Stimulated activated naive CD8-positive, alpha-beta T cell treated with anti-CD3 and anti-CD28 coated beads, Interleukin-15, Interleukin-2, amounts not matched to agents 100 U/mL and 50 U/mL, for 24 hours (primary cell): Measurements from ENCODE around the gene NAT16.

Experiments used
- ATAC-seq: fragments of 150-1000 bp; cut with Tn5 transposase; one replicate; pipeline ENCODE4 v1.10.0; 2021
- DNase-seq: peaks from one replicate; pipeline ENCODE4 v3.0.0; 2021

NAT16 gene

DNA sequence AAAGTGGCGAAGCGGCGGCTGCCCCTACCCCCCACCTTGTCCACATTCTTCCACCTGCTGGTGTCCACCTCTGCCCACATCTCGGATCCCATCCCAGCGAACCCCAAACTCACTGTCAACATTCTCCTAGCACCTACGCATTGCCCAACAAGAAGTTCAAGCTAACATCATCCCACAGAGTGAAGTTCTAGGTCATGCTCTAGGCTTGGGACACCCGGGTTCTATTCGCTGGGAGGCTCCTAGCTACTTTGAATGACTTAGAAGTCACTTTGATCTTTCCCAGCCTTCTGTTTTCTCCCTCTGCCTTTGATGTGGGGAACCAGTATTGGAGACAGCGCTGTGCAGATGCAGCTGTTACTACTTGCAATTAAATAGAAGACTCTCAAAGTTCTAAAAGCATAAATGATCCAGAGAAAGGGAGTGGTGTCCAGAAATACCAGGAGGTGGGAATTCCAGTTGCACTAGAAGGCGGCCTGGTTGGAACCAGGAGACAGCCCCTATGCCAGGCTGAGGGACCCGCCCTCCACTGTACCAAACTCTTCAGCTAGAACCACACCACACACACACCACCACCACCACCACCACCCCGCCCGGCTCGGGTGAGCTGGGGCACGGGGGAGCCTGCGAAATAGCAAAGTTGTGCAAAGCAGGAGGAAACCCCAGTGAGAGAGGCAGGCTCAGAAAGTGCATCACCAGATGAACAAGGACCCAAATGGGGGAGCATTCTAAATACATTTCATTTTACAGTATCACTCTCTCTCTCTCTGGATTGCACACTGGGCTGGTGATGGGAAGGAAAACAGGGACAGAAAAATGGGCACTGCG, 9.3 kb downstream of the NAT16 start:
- DNase-seq (no peak), ATAC-seq (no peak)

DNA sequence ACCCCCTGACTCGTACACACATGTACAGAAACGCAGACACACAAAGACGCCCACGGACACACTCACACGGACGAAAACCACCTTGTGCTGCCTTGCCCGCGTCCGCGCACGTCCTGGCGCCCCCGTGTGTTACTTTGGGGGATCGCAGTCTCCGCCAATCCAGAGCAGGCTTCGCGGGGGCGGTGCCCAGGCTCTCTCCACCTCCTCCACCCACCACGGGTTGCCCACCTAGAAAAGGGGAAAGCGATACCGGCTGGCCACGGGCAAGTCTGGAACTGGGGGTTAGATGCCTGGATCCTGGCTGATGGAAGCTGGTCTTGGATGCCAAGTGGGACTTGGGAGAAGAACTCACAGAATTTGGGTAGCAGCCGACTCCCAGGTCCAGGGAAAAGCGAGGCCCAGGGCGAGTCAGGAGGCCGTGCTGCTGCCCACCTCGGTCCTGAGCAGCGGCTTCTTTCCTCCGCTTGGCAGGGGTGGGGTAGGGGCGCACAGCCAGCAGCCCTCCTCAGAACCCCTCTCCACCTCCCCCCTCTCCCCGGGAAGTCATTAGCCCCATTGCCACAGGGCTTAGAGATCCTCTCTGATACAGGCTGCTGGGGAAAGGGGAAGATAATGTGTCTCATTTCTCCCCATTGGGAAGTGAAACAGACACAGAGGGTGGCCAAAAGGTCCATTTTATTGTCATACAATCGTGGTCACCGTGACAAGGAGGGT, 10.1 kb downstream of the NAT16 start:
- peak; percentile 27 for ATAC-seq
- peak; percentile 88 for DNase-seq

DNA sequence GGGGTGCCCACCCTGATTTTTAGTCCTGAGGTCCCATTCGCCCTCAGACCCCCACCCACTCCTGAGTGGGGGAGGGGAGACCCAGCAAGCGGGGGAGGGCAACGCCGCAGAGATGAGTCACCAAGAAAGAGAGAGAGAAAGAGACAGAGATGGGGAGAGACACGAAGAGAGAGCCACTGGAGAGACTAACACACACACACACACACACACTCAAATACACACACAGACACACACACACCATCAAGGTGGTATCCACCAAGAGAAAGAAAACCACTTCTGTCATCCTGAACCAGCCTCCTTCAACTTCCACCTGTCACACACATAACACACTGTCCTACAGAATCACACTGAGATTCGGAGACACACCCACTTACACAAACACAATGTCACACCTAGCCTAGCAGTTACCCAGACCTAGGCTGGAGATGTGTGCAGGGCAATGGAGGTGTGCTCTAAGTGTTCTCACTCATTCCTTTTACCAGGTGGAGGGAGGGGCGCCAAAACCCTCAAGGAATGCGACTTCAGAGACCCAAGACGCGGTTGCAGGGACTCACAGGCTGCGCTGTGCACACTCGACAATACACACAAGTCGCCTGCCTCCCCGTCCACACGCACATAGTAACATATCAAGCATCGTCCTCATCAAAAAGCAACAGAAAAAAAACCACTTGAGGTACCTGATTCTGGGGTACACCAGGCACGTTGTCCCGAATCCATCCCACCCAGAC, 10.8 kb downstream of the NAT16 start:
- ATAC-seq: no peak

DNA sequence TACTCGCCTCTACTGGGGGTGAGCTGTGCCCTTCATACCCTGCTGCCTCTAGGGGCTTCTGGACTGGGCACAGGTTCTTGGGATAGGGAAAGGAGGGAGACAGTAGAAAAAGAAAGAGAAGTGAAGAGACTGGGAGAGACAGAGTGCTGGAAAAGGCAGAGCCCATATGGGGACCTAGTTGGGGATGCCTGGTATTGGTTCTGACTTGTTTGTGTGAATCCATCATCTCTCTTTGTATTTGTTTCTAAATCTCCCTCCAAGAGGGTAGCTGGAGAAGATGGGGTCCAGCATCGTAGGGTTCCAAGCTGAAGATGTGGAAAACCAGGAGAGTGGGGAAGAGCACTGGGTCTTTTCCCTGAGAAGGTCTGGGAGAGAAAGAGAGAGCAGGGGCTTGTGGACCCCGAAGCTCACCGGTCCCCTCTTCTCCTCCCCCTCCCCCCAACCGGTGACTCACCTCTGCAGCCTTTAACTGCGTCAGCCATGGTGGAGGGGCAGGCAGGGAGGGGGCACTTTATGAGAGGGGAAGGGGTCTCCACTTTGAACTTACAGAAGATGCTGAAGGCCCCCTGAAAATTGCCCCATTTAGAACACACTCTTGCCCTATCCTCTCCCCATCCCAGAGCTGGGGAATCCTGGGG, 11.6 kb downstream of the NAT16 start:
- ATAC-seq (no peak), DNase-seq (peak; percentile 48)

More for the DNA sequence above, 10.8 kb downstream of the NAT16 start:
- no peak for DNase-seq

DNA sequence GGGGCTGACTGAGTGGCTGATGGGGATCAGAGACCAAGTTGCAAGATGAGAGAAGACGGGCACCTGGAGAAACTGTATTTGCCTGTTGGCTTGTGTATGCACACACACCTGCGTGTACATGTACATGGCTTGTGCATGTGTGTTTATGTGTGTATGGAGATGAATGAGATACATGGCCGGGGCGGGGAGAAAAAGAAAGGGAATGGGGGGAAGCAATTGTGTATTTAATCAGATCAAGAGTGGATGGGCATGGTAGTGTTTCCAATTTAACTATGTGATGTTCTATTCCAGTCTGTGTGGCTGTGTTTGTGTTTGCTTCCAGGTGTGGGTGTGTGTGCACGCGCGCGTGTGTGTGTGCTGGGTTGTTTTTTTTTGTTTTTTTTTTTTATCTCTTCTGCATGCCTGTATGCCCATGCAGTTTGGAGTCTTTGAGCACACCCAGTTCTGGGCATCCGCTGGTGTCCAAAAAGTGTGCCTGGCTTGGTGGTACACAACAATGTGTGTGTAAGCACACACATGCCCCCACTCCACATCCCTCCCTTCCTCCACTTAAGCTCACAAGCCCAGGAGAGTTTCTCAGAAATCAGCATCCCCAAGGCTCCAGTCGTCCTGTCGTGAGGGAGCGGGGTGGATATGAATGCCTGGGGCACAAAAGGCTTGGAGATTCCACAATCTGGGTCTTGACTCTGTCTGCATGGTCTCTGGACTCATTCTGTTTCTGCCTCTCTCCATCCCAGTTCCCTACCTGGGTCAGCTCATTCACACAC, 12.3 kb downstream of the NAT16 start:
- DNase-seq: no peak
- ATAC-seq: no peak

DNA sequence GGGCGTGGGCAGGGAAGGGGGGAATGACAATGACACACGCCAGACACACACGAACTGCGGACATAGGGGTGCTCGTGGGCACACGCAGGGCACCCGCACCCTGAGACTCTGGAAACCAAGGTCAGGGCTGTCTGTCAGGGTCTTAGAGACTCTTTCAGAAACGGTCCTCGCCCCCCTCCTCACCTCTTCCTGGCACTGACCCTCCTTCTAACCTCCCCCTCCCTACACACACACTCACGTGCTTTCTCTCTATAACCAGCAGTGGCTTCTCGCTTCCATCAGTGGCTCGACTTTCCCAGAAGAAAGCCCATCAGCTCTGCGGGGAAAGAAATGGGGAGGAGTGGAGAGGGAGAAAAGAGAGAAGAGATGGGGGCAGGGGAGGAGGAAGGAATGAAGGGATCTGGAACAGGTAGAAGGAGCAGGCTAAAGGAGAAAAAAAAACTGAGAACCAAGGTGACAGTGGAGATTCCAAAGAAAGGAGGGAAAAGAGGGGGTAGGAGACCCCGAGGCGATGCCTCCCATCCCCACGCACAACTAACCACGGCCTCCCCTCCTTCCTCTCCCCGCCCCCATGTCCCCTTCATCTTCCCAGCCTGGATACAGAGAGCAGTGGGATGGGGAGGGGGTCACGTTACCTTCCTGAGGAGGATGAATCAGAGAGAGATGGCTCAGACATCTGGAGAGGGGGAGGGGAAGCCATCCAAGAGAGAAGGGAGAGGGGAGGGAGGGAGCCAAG, 13.0 kb downstream of the NAT16 start:
- DNase-seq: no peak
- no peak for ATAC-seq

DNA sequence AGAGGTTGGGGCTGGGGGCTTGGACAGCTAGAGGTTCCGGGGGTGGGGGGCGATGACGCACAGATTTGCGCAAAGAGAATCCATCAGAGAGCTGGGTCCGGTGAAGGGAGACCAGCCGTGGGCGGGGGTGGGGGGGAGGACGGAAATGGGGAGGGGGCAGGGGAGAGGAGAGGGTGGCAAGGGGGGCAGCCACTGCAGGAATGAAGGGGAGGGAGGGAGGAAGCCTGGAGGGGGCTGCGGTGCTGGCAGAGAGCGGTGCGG, 13.5 kb downstream of the NAT16 start:
- DNase-seq (no peak), ATAC-seq (no peak)

DNA sequence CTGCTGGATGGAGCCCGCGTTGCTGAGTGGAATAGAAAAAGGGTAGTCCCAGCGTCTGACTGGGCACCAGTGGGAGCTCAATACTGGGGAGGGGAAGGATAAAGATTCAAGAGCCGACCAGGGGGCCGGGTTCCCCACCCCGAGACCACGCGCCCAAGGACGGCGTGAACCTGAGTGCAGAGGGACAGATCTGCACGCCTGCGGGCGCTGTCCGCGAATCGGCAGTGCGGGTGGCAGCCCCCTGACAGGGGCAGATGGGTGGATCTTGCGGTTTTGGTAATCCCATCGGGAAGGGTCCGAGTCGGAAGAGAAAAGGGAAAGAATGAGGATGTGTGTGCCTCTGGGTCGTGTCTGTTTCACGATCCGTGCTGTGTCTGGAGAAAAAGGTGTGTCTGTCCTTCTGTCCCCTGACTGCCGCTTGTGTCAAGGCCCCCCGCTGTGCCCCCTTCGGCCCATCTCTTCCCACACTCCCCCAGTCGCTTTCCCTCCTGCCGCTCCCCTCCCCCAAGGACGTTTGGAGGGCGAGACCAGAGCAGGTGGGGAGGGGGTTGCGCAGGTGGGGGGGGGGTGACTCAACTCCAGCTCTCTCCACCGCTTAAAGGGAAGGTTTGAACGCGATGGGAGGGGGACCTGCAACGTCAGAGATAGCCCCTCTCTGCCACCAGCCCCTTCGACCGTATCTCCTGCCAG, 14.0 kb downstream of the NAT16 start:
- DNase-seq: no peak
- no peak for ATAC-seq

DNA sequence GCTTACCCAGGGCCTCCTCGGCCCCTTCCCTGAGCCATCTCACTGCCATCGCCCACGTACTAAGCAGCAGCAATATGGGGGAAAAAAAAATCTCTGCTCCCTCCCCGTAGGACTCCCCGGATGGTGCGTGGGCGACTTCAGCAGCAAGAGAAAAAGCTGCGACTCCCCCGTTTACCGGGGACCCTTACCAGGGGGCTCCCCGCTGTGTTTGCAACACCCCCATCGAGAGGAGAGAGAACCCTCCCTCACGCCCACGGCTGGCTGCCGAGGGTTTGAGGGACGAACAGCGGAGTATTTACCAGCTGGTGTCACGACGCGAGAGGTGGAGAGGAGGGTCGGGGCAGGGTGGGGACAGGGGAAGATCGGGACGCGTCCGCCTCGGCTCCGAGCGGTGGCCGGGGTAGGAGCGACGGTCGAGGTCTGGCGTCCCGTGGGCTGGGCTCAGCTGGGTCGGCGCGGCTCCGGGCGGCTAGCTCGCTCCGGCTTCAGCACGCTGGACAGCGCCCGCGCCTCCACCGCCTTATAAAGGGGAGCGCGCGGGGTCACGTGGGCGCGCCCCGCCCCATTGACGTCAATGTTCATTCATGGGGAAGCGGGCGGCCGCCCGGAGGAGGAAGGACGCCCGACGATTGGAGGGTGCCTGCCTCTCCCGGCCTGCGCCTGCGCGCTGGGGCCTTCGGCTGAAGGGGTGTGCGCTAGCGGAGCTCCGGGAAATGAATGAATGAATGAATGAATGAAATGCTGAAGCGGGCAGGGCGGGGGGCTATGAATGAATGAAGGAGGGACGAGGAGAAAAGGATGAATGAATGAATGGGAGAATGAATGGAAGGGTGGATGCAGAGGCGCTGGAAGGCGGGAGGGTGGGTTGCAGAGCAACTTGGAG, 14.8 kb downstream of the NAT16 start, which contains the start of gene VGF:
Gene VGF, minus strand, starts transcription at position 495 of the 883 bp plus-strand sequence. CDS start 726 bp downstream, outside the sequence.
- DNase-seq: peak; percentile 96

DNA sequence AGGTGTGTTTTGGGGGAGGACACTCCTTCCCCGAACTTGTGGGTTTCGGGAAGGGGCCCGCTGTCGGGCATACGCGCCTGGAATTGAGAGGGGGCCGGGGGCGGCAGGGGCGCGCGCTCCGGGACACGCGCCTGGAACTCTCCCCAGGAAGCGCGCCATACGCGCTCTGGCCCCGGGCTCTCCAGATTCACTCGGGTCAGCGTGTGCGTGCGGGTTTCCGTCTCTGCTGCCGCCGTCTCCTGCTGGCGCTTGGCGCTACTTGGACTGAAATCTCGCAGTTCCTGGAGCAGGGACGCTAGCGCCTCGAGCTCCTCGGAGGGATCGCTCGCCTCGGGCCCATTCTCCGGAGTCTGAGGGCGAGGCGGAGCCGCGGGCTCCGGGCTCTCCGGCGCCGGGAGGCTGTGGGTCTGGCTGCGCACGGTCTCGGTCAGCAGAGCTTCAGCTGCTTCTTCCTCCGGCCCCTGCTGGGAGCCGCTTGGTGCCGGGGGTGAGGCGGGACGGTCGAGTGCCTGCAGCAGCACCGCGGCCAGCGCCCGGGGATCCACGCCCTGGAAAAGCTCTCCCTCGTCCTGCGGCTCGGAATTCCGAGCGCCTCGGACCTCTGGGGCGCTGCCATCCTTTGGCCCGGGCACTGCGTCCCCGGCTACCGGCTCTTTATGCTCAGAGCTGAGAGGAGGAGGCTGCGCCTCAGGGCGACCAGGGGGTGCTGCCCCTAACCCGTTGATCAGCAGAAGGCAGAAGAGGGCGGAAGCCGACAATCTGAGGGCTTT, 15.8 kb downstream of the NAT16 start:
- no peak for DNase-seq
- ATAC-seq: no peak

More for the DNA sequence above, 14.8 kb downstream of the NAT16 start, which contains the start of gene VGF:
- ATAC-seq: peak; percentile 78

DNA sequence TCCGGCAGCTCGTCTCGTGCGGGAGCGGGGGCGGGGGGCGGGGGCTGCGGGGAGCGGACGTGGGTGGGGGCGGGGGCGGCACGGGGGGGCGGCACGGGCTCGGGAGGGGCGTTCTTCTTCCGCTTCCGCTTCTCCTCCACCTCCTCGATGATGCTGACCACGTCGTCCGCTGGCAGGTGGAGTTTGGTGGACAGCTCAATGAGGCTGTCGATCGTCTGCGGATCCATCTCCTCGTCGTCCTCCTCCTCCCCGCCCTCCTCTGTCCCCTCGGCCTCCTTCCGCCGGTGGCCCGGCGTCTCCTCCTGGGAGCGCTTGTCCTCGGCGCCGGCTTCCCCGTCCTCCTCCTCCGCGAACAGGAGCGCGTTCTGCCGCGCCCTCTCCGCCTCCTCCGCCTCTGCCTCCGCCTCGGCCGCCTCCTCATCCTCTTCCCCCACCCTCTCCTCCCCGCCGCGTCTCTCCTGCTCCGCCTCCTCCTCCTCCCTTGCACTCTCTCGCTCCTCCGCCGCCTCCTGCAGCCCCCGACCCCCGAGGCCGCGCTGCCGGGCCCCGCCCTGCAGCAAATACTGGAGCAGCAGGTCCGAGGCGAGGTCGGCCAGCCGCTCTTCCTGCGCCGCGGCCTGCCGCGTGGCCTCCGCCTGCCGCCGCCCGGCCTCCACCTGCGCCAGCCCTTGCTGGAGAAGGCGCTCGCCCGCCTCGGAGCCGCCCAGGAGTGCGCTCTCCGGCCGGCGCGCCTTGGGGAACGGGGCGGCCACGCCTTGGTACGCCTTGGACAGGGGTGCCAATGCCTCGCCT, 16.6 kb downstream of the NAT16 start:
- no peak for ATAC-seq
- no peak for DNase-seq

DNA sequence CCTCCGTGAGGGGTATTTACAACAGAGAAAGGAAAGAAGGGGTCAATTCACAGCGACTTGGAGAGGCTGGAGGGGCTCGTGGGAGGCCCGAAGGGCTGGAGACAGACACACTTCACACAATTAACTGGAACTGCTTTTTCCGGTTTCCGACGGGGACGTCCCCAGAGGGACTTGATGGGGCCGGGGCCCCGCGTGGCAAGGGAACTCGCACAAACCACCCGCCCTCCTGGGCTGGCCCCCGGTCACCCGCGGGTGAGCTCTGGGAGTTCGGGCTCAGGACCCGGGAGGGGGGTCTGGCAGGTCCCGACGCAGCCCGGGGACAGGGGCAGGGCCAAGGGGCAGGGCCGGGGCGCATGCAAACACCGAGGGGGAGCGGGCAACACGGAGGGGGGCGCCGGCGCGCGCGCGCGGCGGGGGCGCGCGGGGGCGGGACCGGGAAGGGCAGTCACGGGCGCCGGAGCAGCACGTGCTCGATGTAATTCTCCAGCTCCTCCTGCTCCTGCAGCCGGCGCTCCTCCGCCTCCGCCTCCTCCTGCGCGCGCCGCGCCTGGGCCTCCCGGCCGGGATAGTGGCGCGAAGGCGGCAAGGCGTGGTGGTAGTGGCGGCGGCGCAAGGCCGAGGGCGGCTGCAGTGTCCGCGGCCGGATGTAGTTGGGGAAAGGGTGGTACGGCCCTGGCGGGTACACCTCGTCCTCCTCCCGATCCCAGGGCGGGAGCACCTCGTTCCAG, 17.4 kb downstream of the NAT16 start:
- DNase-seq (peak; percentile 35), ATAC-seq (no peak)

DNA sequence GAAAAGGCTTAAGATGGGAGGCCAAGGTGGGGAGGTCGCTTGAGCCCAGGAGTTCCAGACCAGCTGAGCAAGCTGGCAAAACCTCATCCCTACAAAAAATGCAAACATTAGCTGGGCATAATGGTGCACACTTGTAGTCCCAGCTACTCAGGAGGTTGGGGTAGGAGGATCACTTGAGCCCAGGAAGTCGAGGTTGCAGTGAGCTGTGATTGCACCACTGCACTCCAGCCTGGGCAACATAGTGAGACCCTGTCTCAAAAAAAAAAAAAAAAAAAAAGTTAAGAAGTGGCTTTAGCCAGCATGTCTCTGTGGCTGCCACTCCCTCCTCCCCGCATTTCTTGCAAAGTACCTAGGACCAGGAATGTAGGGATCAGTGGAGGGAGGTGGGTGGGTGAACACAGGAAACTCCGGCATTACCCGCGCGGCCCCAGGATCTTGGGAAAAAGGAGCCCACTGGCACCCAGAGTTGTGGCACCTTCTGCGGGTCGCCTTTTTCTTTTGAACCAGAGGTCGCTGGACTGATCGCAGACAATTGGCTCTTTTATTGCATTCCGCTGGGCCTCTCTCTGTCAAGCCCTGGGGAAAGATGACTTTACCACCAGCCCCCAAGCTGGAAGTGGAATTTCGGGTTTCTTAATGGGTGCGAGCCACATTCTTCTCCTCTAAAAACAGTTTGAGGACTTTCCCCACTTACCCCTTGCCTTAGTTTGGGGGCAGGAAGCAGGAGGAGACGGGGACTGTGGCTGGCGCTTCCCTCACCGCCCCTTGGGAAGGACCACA, 18.2 kb downstream of the NAT16 start:
- DNase-seq (no peak), ATAC-seq (no peak)

DNA sequence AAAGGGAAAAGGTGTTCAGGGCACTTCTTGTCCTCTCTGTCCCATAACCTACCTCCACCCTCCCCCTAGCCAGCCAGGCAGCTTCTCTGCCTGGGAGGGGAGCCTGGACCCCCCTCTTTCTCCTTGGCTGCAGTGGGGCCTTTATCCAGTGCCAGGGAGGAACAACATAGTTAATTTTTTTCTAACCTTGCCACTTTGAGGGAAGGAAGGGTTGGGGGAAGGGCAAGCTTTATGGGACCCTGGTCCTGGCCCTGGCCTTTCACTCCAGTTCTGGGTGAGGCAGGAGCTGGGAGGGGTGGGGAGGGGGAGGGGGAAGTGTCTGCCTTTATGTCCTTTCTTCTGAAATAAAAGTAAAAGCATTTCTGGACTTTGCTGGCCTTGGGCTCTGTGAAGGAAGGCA, 19.2 kb downstream of the NAT16 start:
- ATAC-seq: no peak

DNA sequence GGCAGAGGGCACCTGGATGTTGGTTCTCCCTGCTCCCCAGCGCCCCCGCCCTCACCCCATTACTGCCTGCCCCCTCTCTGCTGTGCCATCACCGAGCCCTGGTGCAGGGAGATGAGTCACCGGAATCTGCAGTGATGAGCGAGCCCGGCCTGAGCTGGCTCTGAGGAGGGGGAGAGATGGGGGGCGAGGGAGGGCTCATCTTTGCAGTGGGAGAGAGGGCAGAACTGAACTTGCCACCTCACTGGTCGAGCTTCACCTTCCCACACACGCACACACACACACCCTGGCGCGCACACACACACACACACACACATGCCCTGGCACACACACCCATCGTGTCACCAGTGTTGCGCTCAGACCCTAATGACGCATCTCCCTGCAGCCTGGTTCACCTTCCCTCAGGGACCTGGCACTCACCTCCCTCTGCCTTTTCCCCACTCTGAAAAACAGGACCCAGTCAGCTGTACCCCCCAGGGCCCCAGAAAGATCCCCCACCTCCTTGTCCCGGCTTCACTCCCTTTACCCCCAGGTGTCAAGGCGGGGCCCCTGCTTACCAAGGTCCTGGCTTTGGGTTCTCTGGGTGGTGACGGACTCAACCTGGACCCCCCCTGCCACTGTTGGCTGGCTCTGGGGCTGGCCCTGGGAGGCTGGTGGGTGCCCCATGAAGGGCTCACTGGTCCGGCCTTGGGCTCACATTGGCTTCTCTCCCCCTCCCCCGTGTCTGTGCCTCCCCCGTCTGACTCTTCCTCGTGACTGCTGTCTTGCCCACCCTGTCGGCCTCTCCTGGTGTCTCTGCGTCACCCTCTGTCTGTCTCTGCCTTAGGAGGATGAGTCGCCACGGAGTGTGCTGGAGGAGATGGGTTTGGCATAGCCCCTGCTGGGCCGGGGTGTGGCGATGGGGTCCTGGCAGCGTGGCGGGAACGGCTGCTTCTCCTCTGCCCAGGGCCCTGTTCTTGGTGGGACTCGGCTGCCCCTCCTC, 20.1 kb downstream of the NAT16 start:
- DNase-seq (no peak), ATAC-seq (no peak)

More for the DNA sequence above, 19.2 kb downstream of the NAT16 start:
- no peak for DNase-seq
